BLaER1 (cell line): Measurements from ENCODE around the gene RABEP2.

Experiments used
- H3K27ac ChIP-seq: shearing (Covaris generic); formaldehyde crosslinking; 2 replicates; pipeline ENCODE4 v1.8.1; 2022
- H3K27me3 ChIP-seq: shearing (Covaris generic); formaldehyde crosslinking; 2 replicates; pipeline ENCODE4 v1.8.1; 2022
- H3K36me3 ChIP-seq: shearing (Covaris generic); formaldehyde crosslinking; 2 replicates; pipeline ENCODE4 v1.8.1; 2022
- H3K4me1 ChIP-seq: shearing (Covaris generic); formaldehyde crosslinking; 2 replicates; pipeline ENCODE4 v1.8.1; 2022
- H3K4me2 ChIP-seq: shearing (Covaris generic); formaldehyde crosslinking; 2 replicates; pipeline ENCODE4 v1.8.1; 2022
- H3K4me3 ChIP-seq: shearing (Covaris generic); formaldehyde crosslinking; 2 replicates; pipeline ENCODE4 v1.8.1; 2022
- H3K9ac ChIP-seq: shearing (Covaris generic); formaldehyde crosslinking; 2 replicates; pipeline ENCODE4 v1.8.1; 2022
- H3K9me3 ChIP-seq: shearing (Covaris generic); formaldehyde crosslinking; 2 replicates; pipeline ENCODE4 v1.8.1; 2022
- H4K20me1 ChIP-seq: shearing (Covaris generic); formaldehyde crosslinking; 2 replicates; pipeline ENCODE4 v1.8.1; 2022
- Cebpa-rat ChIP-seq: shearing (Covaris generic); IDR thresholded peaks from 2 replicates; pipeline ENCODE4 v1.8.1; 2022

The RABEP2 gene

DNA sequence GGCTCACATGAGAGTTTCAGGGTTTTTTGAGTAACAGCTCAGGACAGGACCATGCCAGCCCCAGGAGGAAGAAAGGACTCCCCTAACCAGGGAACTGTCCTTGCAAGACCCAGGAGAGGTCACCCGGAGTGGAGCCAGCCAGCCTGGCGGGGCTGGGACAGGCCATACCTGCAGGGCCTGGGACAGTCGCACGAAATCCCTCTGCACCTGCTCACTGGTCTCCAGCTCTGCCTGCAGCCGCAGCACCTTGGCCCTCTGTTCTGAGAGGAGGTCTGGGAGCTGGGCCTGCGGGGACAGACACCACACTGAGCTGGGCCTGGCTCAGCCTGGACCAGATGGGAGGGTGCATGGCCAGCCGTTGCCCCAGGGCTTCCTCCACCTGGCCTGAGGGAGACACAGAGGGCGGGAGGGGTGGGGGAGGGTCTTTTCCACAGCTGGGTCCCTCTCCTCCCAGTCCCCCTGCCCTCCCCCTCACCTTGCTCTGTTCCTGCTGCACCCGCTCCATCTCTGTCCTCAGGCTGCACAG lies 19.7 kb downstream of the RABEP2 start:
- no peaks in the 10 kb centered on the region for H3K27me3 ChIP-seq
- no peak for TF ChIP-seq Cebpa-rat
- peak overlapping the region; percentile 86 for H3K27ac ChIP-seq
- H3K9me3 ChIP-seq: no peaks in the 10 kb centered on the region
- peaks cover 62% of the 10 kb centered on the region for H3K36me3 ChIP-seq
- peaks cover 81% of the 10 kb centered on the region for H3K4me1 ChIP-seq
- H3K9ac ChIP-seq: 0 out of 2 replicates have a peak overlapping the region, but pooled peaks have one; percentile 50
- no peaks in the 10 kb centered on the region for H4K20me1 ChIP-seq
- H3K4me2 ChIP-seq: peak overlapping the region; percentile 90; the same call in 1 of the 2 replicates
- no peak overlapping the region for H3K4me3 ChIP-seq

DNA sequence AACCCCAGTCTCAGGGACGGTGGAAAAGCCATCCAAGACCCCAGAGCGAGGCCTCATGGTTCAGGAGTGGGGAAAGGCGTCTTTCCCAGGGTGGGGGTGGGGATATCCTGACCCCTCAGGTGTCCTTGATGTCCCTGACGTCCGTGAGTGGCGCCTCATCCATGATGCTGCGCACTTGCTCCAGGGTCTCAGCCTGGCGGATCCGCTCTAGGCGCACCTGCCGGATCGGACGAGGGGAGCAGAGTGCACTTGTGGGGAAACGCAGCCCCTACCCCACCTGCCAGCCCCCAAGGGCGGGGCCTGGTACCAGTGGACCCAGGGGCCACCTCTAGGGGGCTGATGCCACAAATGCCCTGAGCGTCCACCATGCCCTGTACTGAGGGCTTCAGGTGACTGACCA lies 20.2 kb downstream of the RABEP2 start:
- peak overlapping the region; percentile 86 for H3K27ac ChIP-seq
- TF ChIP-seq Cebpa-rat: no peak

GRCh38 chr16:28904363-28904762 lies 20.7 kb downstream of the RABEP2 start:
- Histone ChIP-seq H3K9me3 (no peaks in the 10 kb centered on the region), H3K4me2 (peak overlapping the region; percentile 90), H4K20me1 (no peaks in the 10 kb centered on the region), H3K27ac (peak overlapping the region; percentile 86), H3K9ac (peak overlapping the region; percentile 50), H3K4me1 (peaks cover 86% of the 10 kb centered on the region), H3K36me3 (peaks cover 53% of the 10 kb centered on the region), H3K27me3 (no peaks in the 10 kb centered on the region), H3K4me3 (no peak overlapping the region)
- TF ChIP-seq Cebpa-rat: no peak

More for the DNA sequence above, 20.2 kb downstream of the RABEP2 start:
- Histone ChIP-seq H3K36me3 (peaks cover 57% of the 10 kb centered on the region), H3K4me2 (peak overlapping the region; percentile 90), H3K9me3 (no peaks in the 10 kb centered on the region), H3K27me3 (no peaks in the 10 kb centered on the region), H3K9ac (peak overlapping the region; percentile 50; the same call in 1 of the 2 replicates), H3K4me3 (no peak overlapping the region), H4K20me1 (no peaks in the 10 kb centered on the region), H3K4me1 (peaks cover 85% of the 10 kb centered on the region)

- Histone ChIP-seq H3K9me3 (no peaks in the 10 kb centered on the region), H3K4me3 (peak overlapping the region; percentile 48; the same call in 1 of the 2 replicates), H3K9ac (peak overlapping the region; percentile 73), H3K27me3 (no peaks in the 10 kb centered on the region), H3K4me1 (peaks cover 77% of the 10 kb centered on the region), H3K36me3 (peaks cover 52% of the 10 kb centered on the region), H3K4me2 (peak overlapping the region; percentile 90), H3K27ac (peak overlapping the region; percentile 86), H4K20me1 (no peaks in the 10 kb centered on the region)
- no peak for TF ChIP-seq Cebpa-rat
Measured at GRCh38 chr16:28903344-28904042, 21.5 kb downstream of the RABEP2 start.

DNA sequence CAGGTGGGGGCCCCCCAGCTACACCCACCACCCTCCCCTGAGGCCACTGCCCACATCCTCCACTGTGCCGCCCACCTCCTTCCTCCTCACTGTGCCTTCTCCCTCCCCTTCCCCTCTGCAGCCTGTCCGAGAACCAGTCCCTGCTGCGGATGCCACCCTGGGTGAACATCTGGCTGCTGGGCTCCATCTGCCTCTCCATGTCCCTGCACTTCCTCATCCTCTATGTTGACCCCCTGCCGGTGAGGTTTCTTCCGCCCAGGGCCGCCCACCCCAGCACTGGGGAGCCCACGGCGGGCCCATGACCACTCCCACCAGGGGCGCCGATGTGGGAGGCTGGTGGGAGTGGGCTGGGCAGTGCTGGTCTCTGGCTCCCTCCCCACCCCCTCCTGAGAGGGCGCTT lies 22.1 kb downstream of the RABEP2 start:
- Histone ChIP-seq H3K9ac (peak overlapping the region; percentile 73), H3K36me3 (peaks cover 52% of the 10 kb centered on the region)

GRCh38 chr16:28901862-28902261 lies 23.2 kb downstream of the RABEP2 start:
- TF ChIP-seq Cebpa-rat: no peak
- Histone ChIP-seq H3K27me3 (no peaks in the 10 kb centered on the region), H3K36me3 (peaks cover 48% of the 10 kb centered on the region), H3K9ac (peak overlapping the region; percentile 34), H4K20me1 (no peaks in the 10 kb centered on the region), H3K4me3 (no peak overlapping the region), H3K4me2 (peak overlapping the region; percentile 90), H3K9me3 (no peaks in the 10 kb centered on the region), H3K4me1 (peaks cover 65% of the 10 kb centered on the region), H3K27ac (peak overlapping the region; percentile 86)

More for the DNA sequence above, 22.1 kb downstream of the RABEP2 start:
- H3K27ac ChIP-seq: peak overlapping the region; percentile 86
- peak overlapping the region; percentile 90 for H3K4me2 ChIP-seq
- H3K4me1 ChIP-seq: peaks cover 71% of the 10 kb centered on the region
- no peaks in the 10 kb centered on the region for H3K9me3 ChIP-seq
- TF ChIP-seq Cebpa-rat: no peak
- H4K20me1 ChIP-seq: no peaks in the 10 kb centered on the region
- H3K4me3 ChIP-seq: peak overlapping the region; percentile 48
- H3K27me3 ChIP-seq: no peaks in the 10 kb centered on the region

GRCh38 chr16:28900601-28901000 lies 24.4 kb downstream of the RABEP2 start:
- Histone ChIP-seq H4K20me1 (no peaks in the 10 kb centered on the region), H3K27ac (peak overlapping the region; percentile 86), H3K27me3 (no peaks in the 10 kb centered on the region), H3K4me1 (peaks cover 59% of the 10 kb centered on the region), H3K4me3 (no peak overlapping the region), H3K4me2 (peak overlapping the region; percentile 90), H3K9me3 (no peaks in the 10 kb centered on the region), H3K9ac (no peak overlapping the region), H3K36me3 (peaks cover 37% of the 10 kb centered on the region)
- TF ChIP-seq Cebpa-rat: no peak

DNA sequence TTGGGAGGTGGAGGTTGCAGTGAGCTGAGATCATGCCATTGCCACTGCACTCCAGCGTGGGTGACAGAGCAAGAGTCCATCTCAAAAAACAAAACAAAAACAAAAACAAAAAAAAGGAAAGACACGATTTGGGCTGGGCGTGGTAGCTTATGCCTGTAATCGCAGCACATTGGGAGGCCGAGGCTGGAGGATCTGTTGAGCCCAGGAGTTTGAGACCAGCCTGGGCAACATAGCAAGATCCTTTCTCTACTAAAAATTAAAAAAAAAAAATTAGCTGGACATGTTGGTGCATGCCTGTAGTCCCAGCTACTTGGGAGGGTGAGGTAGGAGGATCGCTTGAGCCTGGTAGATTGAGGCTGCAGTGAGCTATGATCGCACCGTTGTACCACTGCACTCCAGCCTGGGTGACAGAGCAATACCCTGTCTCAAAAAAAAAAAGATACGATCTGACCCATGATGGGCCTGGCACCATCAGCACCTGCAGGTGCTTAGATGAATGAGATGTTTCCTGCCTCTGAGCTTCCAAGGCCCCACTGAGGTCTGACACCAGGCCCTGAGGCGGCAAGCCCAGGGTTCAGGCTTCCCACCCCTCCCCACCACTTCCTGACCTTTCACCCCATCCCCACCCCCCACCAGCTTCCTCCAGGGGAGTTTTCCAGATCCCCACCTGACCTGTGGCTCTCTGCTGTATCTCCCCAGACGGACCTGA lies 25.0 kb downstream of the RABEP2 start:
- no peak overlapping the region; the same call in 1 of the 2 replicates for H3K9ac ChIP-seq
- no peak overlapping the region for H3K4me3 ChIP-seq
- peaks cover 34% of the 10 kb centered on the region for H3K36me3 ChIP-seq
- no peaks in the 10 kb centered on the region for H4K20me1 ChIP-seq
- H3K4me2 ChIP-seq: peak overlapping the region; percentile 90
- no peak for TF ChIP-seq Cebpa-rat
- no peaks in the 10 kb centered on the region for H3K27me3 ChIP-seq
- H3K9me3 ChIP-seq: no peaks in the 10 kb centered on the region
- H3K27ac ChIP-seq: peak overlapping the region; percentile 86
- H3K4me1 ChIP-seq: peaks cover 54% of the 10 kb centered on the region

DNA sequence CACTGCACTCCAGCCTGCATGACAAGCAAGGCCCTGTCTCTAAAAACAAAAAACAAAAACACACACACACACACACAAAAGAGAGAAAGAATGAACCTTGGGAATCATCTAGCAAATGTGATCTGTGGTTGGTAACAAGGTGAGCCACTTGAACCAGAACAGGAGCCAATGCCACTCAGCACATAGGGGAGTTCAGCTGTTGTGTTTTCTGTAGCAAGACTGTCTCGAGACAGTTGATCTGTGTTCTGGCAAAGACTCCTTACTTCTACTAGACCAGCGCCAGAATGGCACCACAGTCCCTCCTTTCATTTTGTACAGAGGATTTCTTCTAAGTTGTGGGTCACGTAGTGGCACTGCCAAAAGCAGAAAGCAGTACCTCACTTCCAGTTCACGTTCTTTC lies 26.1 kb downstream of the RABEP2 start:
- peaks cover 31% of the 10 kb centered on the region for H3K36me3 ChIP-seq
- no peaks in the 10 kb centered on the region for H3K27me3 ChIP-seq
- peaks cover 53% of the 10 kb centered on the region for H3K4me1 ChIP-seq
- no peak overlapping the region for H3K4me2 ChIP-seq
- H4K20me1 ChIP-seq: no peaks in the 10 kb centered on the region
- H3K9me3 ChIP-seq: no peaks in the 10 kb centered on the region
- TF ChIP-seq Cebpa-rat: no peak
- no peak overlapping the region for H3K4me3 ChIP-seq
- no peak overlapping the region for H3K9ac ChIP-seq
- no peak overlapping the region for H3K27ac ChIP-seq

DNA sequence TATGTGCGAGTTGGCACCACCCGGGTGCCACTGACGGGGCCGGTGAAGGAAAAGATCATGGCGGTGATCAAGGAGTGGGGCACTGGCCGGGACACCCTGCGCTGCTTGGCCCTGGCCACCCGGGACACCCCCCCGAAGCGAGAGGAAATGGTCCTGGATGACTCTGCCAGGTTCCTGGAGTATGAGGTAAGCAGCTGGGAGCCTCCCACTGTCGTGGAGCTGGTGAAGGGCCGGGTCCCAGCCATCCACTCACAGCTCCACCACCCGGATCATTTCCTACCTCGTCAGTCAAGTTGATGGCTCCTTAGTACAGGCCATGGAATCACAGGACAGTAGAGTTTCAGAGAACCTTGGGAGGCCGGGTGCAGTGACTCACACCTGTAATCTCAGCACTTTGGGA lies 26.8 kb downstream of the RABEP2 start:
- no peaks in the 10 kb centered on the region for H3K27me3 ChIP-seq
- H3K4me3 ChIP-seq: no peak overlapping the region
- peaks cover 30% of the 10 kb centered on the region for H3K36me3 ChIP-seq
- H3K9me3 ChIP-seq: no peaks in the 10 kb centered on the region
- no peaks in the 10 kb centered on the region for H4K20me1 ChIP-seq
- H3K4me2 ChIP-seq: no peak overlapping the region
- no peak overlapping the region for H3K9ac ChIP-seq
- TF ChIP-seq Cebpa-rat: no peak
- peaks cover 48% of the 10 kb centered on the region for H3K4me1 ChIP-seq
- no peak overlapping the region for H3K27ac ChIP-seq
